Choroid plexus epithelial cell (primary cell): ENCODE data around the gene TMEM35A.
"Not testable (repeated sequence)": the region's sequence is repeated elsewhere in the genome, so short reads cannot be mapped to it uniquely, and the experiment has no call there.

Source experiments
- DNase-seq: peaks from one replicate; pipeline ENCODE4 v3.0.0-alpha.2; 2010; ENCODE audit warnings: low read depth
- H3K4me3 ChIP-seq: 2 replicates; pipeline ENCODE4 v1.5.1; 2011; ENCODE audit warnings: low read depth, mild to moderate bottlenecking, control low read depth, low read length, moderate library complexity
- TF ChIP-seq, protein P1 (sequence below): conservative IDR thresholded peaks from 2 replicates; pipeline ENCODE4 v1.5.1; 2011; ENCODE audit warnings: low read depth, mild to moderate bottlenecking, control low read depth, inconsistent platforms, low read length, moderate library complexity

The TMEM35A gene, protein sequence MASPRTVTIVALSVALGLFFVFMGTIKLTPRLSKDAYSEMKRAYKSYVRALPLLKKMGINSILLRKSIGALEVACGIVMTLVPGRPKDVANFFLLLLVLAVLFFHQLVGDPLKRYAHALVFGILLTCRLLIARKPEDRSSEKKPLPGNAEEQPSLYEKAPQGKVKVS

DNA sequence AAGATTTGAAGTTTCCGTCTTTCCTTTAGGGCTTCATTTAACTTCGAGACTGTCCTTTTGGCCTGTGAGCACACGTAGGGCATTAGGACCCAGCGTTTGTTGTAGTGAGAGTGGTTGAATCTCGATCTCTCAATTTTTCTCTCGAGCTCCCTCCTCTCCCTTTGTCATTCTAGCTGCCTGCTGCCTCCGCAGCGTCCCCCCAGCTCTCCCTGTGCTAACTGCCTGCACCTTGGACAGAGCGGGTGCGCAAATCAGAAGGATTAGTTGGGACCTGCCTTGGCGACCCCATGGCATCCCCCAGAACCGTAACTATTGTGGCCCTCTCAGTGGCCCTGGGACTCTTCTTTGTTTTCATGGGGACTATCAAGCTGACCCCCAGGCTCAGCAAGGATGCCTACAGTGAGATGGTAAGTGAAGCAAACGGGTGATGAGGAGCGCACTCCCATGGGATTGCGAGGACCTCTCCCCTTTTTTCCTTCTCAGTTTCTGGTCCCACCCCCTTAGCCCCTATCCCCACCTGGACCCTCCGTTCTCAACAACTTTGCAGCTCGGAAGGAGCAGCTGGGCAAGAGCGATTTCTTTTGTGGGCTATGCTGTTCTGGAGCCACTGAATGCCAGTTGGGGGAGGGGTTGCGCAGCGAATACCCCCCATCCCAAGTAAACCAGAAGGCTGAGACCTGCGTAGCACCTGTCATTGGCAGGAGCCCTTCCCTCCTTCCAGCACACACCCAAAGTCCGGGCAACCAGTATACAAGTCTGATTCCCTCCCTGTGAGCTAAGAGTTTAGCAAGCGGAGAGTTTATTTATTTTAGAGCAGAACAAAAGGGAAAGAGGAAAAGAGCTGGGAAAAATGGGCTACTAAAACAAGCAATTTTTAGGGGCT lies at the start of gene TMEM35A:
Gene TMEM35A, plus strand, starts transcription at position 164 of the 883 bp plus-strand sequence. Its CDS starts 124 bp downstream, at position 288.
- DNase-seq, result peak; percentile 43
- H3K4me3 ChIP-seq, result peak within 1 kb of the TSS; percentile 60
- TF ChIP-seq, protein P1, sequence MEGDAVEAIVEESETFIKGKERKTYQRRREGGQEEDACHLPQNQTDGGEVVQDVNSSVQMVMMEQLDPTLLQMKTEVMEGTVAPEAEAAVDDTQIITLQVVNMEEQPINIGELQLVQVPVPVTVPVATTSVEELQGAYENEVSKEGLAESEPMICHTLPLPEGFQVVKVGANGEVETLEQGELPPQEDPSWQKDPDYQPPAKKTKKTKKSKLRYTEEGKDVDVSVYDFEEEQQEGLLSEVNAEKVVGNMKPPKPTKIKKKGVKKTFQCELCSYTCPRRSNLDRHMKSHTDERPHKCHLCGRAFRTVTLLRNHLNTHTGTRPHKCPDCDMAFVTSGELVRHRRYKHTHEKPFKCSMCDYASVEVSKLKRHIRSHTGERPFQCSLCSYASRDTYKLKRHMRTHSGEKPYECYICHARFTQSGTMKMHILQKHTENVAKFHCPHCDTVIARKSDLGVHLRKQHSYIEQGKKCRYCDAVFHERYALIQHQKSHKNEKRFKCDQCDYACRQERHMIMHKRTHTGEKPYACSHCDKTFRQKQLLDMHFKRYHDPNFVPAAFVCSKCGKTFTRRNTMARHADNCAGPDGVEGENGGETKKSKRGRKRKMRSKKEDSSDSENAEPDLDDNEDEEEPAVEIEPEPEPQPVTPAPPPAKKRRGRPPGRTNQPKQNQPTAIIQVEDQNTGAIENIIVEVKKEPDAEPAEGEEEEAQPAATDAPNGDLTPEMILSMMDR, result no peak

DNA sequence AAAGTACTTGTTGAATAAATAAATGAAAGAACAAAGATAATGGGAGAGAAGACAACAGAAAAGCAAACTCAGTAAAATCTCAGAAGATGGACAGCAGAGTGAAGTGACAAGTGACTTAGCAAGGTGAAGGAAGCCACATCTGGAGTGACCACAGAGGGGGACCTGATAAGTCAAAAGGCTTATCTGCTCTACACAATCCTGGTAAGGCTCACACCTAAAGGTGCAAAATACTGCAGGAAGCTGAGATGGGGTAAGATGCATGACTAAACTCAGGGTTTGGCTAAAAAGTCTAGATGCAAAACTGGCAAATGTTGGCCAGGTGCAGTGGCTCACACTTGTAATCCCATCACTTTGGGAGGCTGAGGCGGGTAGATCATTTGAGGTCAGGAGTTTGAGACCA lies 49.0 kb upstream of the TMEM35A start:
- no peak for DNase-seq
- TF ChIP-seq, protein P1, result no peak
- no peak overlapping the region for H3K4me3 ChIP-seq

DNA sequence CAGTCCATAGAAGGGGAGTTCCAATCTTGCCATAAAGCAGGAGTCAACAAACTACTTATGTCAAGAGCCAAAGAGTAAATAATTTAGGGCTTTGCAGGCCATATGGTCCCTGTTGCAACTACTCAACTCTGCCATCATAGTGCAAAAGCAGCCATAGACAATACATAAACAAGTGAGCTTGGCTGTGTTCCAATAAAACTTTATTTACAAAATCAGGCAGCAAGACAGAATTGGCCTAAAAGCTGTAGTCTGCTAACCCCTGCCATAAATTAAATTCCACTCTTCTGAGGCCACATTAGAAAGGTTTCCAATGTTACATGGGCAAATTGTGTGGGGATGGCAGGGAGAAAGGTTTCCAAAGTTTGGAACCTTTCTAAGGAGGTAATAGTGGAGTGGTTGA lies 41.4 kb upstream of the TMEM35A start:
- no peak for DNase-seq
- TF ChIP-seq, protein P1, result no peak
- H3K4me3 ChIP-seq, result no peak overlapping the region

DNA sequence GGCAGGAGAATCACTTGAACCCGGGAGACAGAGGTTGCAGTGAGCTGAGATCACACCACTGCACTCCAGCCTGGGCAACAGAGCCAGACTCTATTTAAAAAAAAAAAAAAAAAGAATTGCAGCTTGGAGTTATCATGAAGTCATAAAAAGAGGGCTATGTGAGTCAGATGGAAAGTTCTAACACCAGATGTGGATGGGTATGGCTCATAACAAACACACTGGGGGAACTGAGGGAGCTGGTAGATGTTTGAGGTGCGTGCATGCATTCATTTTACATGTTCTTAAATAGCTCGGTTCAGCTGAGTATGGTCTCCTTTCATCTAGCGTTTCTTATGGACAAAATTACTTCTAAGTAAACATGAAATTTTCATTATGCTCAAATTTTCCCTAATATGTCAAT lies 38.5 kb upstream of the TMEM35A start:
- TF ChIP-seq, protein P1, result no peak
- H3K4me3 ChIP-seq, result no peak overlapping the region
- no peak for DNase-seq

DNA sequence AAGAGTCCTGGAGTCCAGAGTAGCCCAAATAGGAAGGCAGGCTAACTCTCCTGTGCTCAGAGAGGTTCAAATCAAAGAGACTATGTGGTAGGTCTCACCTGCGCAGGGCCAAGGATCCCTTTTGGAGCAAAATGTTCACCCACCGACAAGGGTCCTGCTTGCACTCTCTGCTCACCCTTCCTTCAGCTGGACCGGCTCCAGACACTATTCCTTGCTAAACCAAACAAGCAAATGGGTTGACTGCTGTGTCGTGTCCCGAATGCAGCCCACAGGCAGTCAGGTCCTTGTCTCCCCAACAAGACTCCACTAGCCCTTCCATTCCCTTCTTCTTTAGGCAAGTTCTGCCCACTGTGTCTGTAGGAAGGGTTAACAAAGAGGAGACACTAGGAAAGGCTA lies 27.5 kb upstream of the TMEM35A start:
- TF ChIP-seq, protein P1, result no peak
- H3K4me3 ChIP-seq, result peak overlapping the region; percentile 68
- DNase-seq, result no peak

DNA sequence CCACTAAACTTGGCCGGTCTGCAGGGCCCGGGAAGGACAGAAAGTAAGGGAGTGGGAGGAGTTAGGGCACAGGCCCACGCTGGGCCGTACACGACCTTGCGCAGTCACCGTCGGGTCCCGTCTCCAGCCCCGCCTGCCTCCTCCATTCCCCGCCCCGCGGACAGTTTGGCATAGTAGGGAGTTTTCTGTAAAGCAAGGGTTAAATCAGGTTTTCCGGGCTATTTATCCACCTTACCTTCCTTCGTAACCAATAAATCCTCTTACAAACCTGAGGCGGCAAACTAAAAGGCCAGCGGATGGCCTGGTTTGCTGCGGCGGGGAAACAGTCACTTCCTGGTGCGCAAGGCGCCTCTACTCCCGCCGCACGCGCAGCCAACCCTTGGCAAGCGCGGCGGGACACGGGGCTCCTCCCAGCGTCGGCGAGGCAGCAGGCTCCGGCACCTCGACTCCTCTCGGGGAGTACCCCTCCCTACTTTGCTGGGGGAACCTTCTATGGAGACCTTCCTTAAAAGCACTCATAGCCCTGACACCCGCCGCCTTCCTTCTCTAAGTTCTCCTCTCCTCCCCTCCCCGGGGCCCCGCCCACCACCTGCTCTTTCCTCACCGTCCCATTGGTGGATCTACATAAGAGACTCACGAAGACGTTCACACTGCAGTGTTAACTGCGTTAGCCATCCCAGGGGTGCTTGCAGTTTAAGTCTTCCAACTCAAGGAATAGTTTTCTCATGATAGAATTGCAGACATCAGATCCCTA lies 27.0 kb upstream of the TMEM35A start, which contains the start of gene TRMT2B:
Gene TRMT2B, minus strand, starts transcription at position 563 of the 754 bp plus-strand sequence. CDS start 9,822 bp downstream, outside the sequence.
- TF ChIP-seq, protein P1, result no peak
- DNase-seq, result peak; percentile 74
- peak within 1 kb of the TSS; percentile 68 for H3K4me3 ChIP-seq

DNA sequence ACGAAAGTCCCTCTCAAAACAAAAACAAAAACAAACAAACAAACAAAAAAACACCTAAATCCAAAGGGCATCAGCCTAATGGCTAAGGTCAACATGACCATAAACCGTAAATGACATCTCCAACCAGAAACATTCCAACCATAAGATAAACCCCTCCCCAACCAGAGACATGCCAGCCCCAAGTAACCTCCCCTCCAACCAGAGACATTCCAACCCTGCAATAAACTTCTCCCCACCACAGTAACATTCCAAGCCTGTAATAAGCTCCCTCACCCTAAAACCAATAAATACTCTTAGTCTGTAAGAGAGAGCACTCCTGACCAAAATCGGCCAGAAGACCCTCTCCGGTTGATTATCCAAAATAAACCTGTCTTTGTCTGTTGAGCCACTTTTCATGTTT lies 22.1 kb upstream of the TMEM35A start:
- H3K4me3 ChIP-seq, DNase-seq: not testable (repeated sequence)
